NB4 (cell line): Measurements from ENCODE around the gene TMED9.

Experiments
- DNase-seq: peaks from one replicate; pipeline ENCODE4 v3.0.0; 2010; ENCODE audit warnings: low read depth
- H3K4me3 ChIP-seq: one replicate; pipeline ENCODE4 v1.5.1; 2011; ENCODE audit warnings: mild to moderate bottlenecking, low read depth, low read length, moderate library complexity
- MYC ChIP-seq: IDR thresholded peaks from 2 replicates; pipeline ENCODE4 v1.6.1; 2011; ENCODE audit warnings: low read depth, low read length
- POLR2A ChIP-seq: IDR thresholded peaks from 2 replicates; pipeline ENCODE4 v1.6.1; 2011; ENCODE audit warnings: mild to moderate bottlenecking; ENCODE audit not compliant: insufficient read length; ENCODE audit errors: extremely low read depth
- TF ChIP-seq, protein P1 (sequence below): IDR thresholded peaks from one replicate; pipeline ENCODE4 v1.5.1; 2012; ENCODE audit warnings: low read depth, low read length
- TF ChIP-seq, protein P2 (sequence below): IDR thresholded peaks from 2 replicates; pipeline ENCODE4 v1.6.1; 2011; ENCODE audit warnings: low read depth, low read length

TMED9 gene

DNA sequence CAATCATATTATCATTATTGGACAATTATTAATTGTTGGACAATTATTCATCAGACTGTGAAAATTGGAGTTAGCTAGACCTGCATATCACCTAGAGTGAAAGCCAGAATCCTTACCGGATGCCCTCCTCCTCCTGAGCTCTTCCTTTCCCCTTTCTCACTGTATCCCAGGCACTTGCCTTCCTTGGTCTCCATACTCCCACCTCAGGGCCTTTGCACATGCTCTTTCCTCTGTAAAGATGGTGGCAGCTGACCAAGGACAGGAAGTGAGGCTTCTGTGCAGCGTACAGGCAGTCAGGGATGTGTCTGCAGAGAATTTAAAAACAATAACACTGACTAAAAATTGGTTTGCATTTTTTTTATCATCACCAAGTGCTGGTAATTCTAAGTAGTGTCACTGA lies 22.1 kb upstream of the TMED9 start:
- no peak overlapping the region for H3K4me3 ChIP-seq
- TF ChIP-seq, protein P1, sequence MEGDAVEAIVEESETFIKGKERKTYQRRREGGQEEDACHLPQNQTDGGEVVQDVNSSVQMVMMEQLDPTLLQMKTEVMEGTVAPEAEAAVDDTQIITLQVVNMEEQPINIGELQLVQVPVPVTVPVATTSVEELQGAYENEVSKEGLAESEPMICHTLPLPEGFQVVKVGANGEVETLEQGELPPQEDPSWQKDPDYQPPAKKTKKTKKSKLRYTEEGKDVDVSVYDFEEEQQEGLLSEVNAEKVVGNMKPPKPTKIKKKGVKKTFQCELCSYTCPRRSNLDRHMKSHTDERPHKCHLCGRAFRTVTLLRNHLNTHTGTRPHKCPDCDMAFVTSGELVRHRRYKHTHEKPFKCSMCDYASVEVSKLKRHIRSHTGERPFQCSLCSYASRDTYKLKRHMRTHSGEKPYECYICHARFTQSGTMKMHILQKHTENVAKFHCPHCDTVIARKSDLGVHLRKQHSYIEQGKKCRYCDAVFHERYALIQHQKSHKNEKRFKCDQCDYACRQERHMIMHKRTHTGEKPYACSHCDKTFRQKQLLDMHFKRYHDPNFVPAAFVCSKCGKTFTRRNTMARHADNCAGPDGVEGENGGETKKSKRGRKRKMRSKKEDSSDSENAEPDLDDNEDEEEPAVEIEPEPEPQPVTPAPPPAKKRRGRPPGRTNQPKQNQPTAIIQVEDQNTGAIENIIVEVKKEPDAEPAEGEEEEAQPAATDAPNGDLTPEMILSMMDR = no peak
- TF ChIP-seq POLR2A = no peak
- no peak for TF ChIP-seq MYC
- TF ChIP-seq, protein P2, sequence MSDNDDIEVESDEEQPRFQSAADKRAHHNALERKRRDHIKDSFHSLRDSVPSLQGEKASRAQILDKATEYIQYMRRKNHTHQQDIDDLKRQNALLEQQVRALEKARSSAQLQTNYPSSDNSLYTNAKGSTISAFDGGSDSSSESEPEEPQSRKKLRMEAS = no peak
- DNase-seq = no peak

DNA sequence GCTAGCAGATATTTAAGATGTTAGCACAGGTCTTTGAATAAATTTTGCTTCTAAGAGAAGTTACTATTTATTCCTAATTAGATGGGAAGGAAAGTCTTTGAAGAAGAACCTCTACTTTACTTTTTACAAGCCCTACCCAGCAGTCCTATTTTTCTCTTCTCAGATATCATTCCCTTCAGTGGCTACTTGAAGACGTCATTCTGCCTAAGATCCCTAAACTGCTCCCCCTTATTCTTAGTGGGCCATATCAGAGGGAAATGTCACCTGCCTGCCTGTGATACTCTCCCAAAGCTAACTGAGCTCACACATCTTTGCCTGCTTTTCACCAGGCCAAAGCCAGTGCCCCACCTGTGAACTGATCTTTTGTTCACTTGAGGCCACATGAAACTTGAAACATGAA lies 16.5 kb upstream of the TMED9 start:
- no peak overlapping the region for H3K4me3 ChIP-seq
- no peak for DNase-seq
- TF ChIP-seq MYC (no peak), POLR2A (no peak)
- TF ChIP-seq, protein P1 = no peak

DNA sequence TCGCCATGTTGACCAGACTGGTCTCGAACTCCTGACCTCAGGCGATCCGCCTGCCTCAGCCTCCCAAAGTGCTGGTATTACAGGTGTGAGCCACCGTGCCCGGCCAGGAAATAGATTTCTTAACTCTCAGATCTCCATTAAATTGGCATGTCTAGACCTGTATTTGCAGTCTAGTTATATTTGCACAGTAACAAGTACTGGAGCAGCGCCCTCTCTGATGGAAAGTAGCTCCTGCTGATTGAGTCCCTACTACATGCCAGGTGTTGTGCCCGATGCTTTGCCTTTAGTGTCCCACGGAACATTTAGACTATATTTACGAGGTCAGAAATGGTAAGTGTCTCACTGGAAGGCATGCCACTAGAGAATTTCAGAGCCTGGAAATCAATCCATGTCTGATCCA lies 15.8 kb upstream of the TMED9 start:
- TF ChIP-seq, protein P1 = no peak
- TF ChIP-seq, protein P2 = no peak
- no peak for TF ChIP-seq POLR2A
- TF ChIP-seq MYC = no peak
- H3K4me3 ChIP-seq = no peak overlapping the region
- DNase-seq = no peak

DNA sequence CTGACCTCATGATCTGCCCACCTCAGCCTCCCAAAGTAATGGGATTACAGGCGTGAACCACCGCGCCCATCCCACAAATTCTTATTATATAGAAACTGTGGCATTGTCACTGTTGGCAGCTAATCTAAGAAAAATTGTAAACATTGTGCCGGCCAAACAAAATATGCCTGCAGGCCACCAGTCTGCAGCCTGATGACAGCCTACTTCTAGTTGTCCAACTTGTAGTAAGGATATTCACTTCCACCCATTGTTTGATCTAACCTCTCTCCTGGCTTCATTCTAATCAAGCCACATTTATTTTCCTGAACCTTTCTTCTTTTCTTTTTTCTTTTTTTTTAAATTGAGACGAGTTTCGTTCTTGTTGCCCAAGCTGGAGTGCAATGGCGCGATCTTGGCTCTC lies 13.7 kb upstream of the TMED9 start:
- no peak overlapping the region for H3K4me3 ChIP-seq
- TF ChIP-seq MYC (no peak), POLR2A (no peak)
- TF ChIP-seq, protein P2 = no peak
- TF ChIP-seq, protein P1 = no peak
- no peak for DNase-seq

DNA sequence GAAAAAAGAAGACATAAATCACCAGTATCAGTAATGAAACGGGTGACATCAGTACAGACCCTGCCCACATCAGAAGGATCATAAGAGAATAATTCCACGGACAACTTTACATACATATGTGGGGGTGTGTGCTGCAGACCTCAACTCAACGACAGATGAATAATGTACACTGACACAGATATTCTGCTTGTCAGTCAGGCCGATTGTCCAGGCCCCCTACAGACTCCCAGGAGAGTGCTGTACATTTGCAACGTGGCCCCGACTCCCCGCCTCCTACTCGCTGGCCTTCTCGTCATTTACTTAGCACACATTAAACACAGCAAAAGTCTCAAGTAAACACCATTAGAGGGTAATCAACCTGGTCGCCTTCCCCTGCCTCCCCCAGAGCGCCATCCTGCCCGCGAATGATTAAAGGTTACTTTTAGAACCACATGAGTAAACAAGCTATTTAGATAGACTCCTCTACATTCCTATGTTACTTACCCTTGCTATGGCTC lies 3.5 kb upstream of the TMED9 start:
- no peak overlapping the region for H3K4me3 ChIP-seq
- TF ChIP-seq MYC (no peak), POLR2A (no peak)
- TF ChIP-seq, protein P2 = no peak
- TF ChIP-seq, protein P1 = no peak
- no peak for DNase-seq

DNA sequence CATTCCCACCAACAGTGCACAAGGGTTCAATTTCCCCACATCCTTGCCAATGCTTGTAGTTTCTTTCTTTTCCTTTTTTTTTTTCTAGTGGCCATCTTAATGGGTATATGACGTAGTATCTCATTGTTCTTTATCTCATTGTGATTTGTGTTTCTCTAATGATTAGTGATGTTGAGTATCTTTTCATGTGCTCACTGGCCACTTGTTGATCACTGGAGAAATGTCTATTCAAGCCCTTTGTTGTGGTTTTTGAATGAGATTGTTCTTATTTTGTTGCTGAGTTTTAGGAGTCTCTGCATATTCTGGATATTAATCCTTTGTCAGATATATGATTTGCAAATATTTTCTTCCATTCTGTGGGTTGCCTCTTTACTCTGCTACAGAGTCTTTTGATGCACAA lies 1.6 kb upstream of the TMED9 start:
- no peak for DNase-seq
- H3K4me3 ChIP-seq = no peak overlapping the region
- TF ChIP-seq, protein P1 = no peak
- TF ChIP-seq POLR2A (no peak), MYC (no peak)
- TF ChIP-seq, protein P2 = no peak
